GM23338 (cell line): Measurements from ENCODE around the gene NDUFAF8. TPM values are rescaled to one million over a fixed set of nuclear protein-coding genes. Genes with fewer than 3 reads are reported as not detected.

Experiments used
- ATAC-seq: fragments of 200-7000 bp; cut with Tn5 transposase; 3 replicates; pipeline ENCODE4 v1.9.1; 2020
- DNase-seq: peaks from one replicate; pipeline ENCODE4 v3.0.0-alpha.2; 2015; ENCODE audit warnings: low spot score
- H2AFZ ChIP-seq: fragments of 200-600 bp; sonication (generic); 2 replicates; pipeline ENCODE4 v1.8.0; 2016; ENCODE audit warnings: antibody characterized with exemption, mild to moderate bottlenecking, moderate library complexity
- H3F3A ChIP-seq: fragments of 200-600 bp; sonication (generic); replicated peaks from 2 replicates; pipeline ENCODE4 v1.8.0; 2017; ENCODE audit warnings: antibody characterized with exemption, mixed run types, low read depth
- H3K27ac ChIP-seq: fragments of 200-600 bp; sonication (generic); 2 replicates; pipeline ENCODE4 v1.6.1; 2016; ENCODE audit warnings: low read depth
- H3K27me3 ChIP-seq: fragments of 200-600 bp; sonication (generic); 2 replicates; pipeline ENCODE4 v1.8.0; 2016; ENCODE audit warnings: mild to moderate bottlenecking, mixed run types, moderate library complexity; ENCODE audit not compliant: insufficient read depth
- H3K36me3 ChIP-seq: fragments of 200-600 bp; sonication (generic); 2 replicates; pipeline ENCODE4 v1.8.0; 2016; ENCODE audit warnings: mild to moderate bottlenecking; ENCODE audit not compliant: insufficient read depth
- H3K4me1 ChIP-seq: fragments of 200-600 bp; sonication (generic); 2 replicates; pipeline ENCODE4 v1.8.0; 2016; ENCODE audit warnings: mild to moderate bottlenecking, moderate library complexity; ENCODE audit not compliant: insufficient read depth
- H3K4me2 ChIP-seq: fragments of 200-600 bp; sonication (generic); 2 replicates; pipeline ENCODE4 v1.7.1; 2017; ENCODE audit warnings: mixed run types
- H3K4me3 ChIP-seq: fragments of 200-600 bp; sonication (generic); 2 replicates; pipeline ENCODE4 v1.6.1; 2016; ENCODE audit warnings: mixed run types
- H3K79me2 ChIP-seq: fragments of 200-600 bp; sonication (generic); replicated peaks from 2 replicates; pipeline ENCODE4 v1.8.0; 2017; ENCODE audit warnings: mild to moderate bottlenecking; ENCODE audit not compliant: insufficient read depth
- H3K9me2 ChIP-seq: fragments of 200-600 bp; sonication (generic); 2 replicates; pipeline ENCODE4 v1.8.0; 2017; ENCODE audit not compliant: insufficient read depth
- H4K20me1 ChIP-seq: fragments of 200-600 bp; sonication (generic); replicated peaks from 2 replicates; pipeline ENCODE4 v1.8.0; 2017; ENCODE audit warnings: mild to moderate bottlenecking; ENCODE audit not compliant: insufficient read depth
- H3K27ac Mint-ChIP-seq: 2 replicates; pipeline ENCODE4 v1.8.0; 2020; ENCODE audit warnings: inconsistent platforms, mild to moderate bottlenecking, moderate library complexity, mixed read lengths
- H3K27me3 Mint-ChIP-seq: 3 replicates; pipeline ENCODE4 v1.8.0; 2022; ENCODE audit warnings: low read depth, mild to moderate bottlenecking, moderate library complexity, mixed read lengths, inconsistent platforms; ENCODE audit not compliant: insufficient read depth, poor library complexity
- H3K36me3 Mint-ChIP-seq: 3 replicates; pipeline ENCODE4 v1.8.0; 2021; ENCODE audit warnings: low read depth, mild to moderate bottlenecking, inconsistent platforms, moderate library complexity, mixed read lengths
- H3K4me1 Mint-ChIP-seq: 3 replicates; pipeline ENCODE4 v1.8.0; 2020; ENCODE audit warnings: mild to moderate bottlenecking, inconsistent platforms, mixed read lengths
- H3K4me3 Mint-ChIP-seq: 3 replicates; pipeline ENCODE4 v1.8.0; 2021; ENCODE audit warnings: moderate library complexity, mild to moderate bottlenecking, inconsistent platforms, mixed read lengths
- H3K9me3 Mint-ChIP-seq: 3 replicates; pipeline ENCODE4 v1.8.0; 2020; ENCODE audit warnings: moderate library complexity, mild to moderate bottlenecking, inconsistent platforms, mixed read lengths
- CREB1 ChIP-seq: fragments of 250-450 bp; sonication (Bioruptor Pico); IDR thresholded peaks from 2 replicates; pipeline ENCODE4 v1.5.0; 2020; ENCODE audit warnings: low read depth, mild to moderate bottlenecking, moderate library complexity
- CTCF ChIP-seq, 2 experiments: fragments of 200-600 bp in 1 of 2; sonication (generic) in 1 of 2; conservative IDR thresholded peaks; 2 replicates each; pipeline versions ENCODE4 v1.5.1 to v1.6.1; 2016 to 2017; ENCODE audit warnings: antibody characterized with exemption in 2 of 2, low read depth in 2 of 2, mild to moderate bottlenecking in 2 of 2, moderate library complexity in 1 of 2
- ETS1 ChIP-seq: IDR thresholded peaks from 2 replicates; pipeline ENCODE4 v1.6.1; 2016; ENCODE audit warnings: antibody characterized with exemption
- EZH2 ChIP-seq: fragments of 200-600 bp; sonication (generic); IDR thresholded peaks from one replicate; pipeline ENCODE4 v1.8.0; 2017; ENCODE audit warnings: antibody characterized with exemption, mild to moderate bottlenecking, low read depth; ENCODE audit not compliant: unreplicated experiment
- EZH2phosphoT487 ChIP-seq: fragments of 200-600 bp; sonication (generic); IDR thresholded peaks from one replicate; pipeline ENCODE4 v1.8.1; 2018; ENCODE audit warnings: antibody characterized with exemption; ENCODE audit not compliant: unreplicated experiment
- JUNB ChIP-seq: IDR thresholded peaks from one replicate; pipeline ENCODE4 v1.6.1; 2016; ENCODE audit warnings: antibody characterized with exemption; ENCODE audit not compliant: unreplicated experiment
- NANOG ChIP-seq: IDR thresholded peaks from 2 replicates; pipeline ENCODE4 v1.6.1; 2016; ENCODE audit warnings: antibody characterized with exemption, borderline replicate concordance
- POLR2AphosphoS5 ChIP-seq: IDR thresholded peaks from 2 replicates; pipeline ENCODE4 v1.6.1; 2016; ENCODE audit warnings: antibody characterized with exemption, low read depth
- STAT1 ChIP-seq: IDR thresholded peaks from one replicate; pipeline ENCODE4 v1.6.1; 2016; ENCODE audit warnings: antibody characterized with exemption; ENCODE audit not compliant: unreplicated experiment
- ZNF114 ChIP-seq: fragments of 250-450 bp; sonication (Bioruptor Pico); IDR thresholded peaks from 2 replicates; pipeline ENCODE4 v1.5.0; 2020; ENCODE audit warnings: mild to moderate bottlenecking, moderate library complexity
- ZNF331 ChIP-seq: fragments of 250-450 bp; sonication (Bioruptor Pico); IDR thresholded peaks from 2 replicates; pipeline ENCODE4 v1.5.0; 2020; ENCODE audit warnings: low read depth, mild to moderate bottlenecking, moderate library complexity
- polyA plus RNA-seq: library from polyadenylated mRNA; unstranded; fragments of >200 nt; fragmentation: Nextera tagmentation; extraction: Ambion mirVana; gene quantifications from 2 replicates; pipeline ENCODE4 v1.2.1, GENCODE V29; 2016
- total RNA-seq: library from RNA; depleted of rRNA; stranded (reverse); fragments of >200 nt; shearing (Covaris generic); gene quantifications from 2 replicates; pipeline ENCODE4 v1.2.3, GENCODE V29; 2014

Gene NDUFAF8
- total and polyA plus RNA-seq, 2 experiments from 2014 or later, result 21.5 to 156 TPM

GRCh38 chr17:81210868-81211267 is 28.2 kb upstream of the NDUFAF8 start:
- Histone ChIP-seq H3K4me1 (no peaks in the 10 kb centered on the region), H3K79me2 (peaks cover 23% of the 10 kb centered on the region), H3K27me3 (no peaks in the 10 kb centered on the region), H2AFZ (no peak overlapping the region), H3K36me3 (no peaks in the 10 kb centered on the region), H3K9me2 (no peaks in the 10 kb centered on the region), H3K4me3 (no peak overlapping the region), H3K4me2 (no peak overlapping the region), H3F3A (no peaks in the 10 kb centered on the region; the same call in 1 of the 2 replicates), H3K27ac (no peak overlapping the region), H4K20me1 (peaks cover 6% of the 10 kb centered on the region; the same call in 1 of the 2 replicates)
- no peaks in the 10 kb centered on the region for H3K4me1 Mint-ChIP-seq
- H3K36me3 Mint-ChIP-seq, result no peaks in the 10 kb centered on the region; the same call in 2 of the 3 replicates
- ATAC-seq, result peak; percentile 80
- H3K9me3 Mint-ChIP-seq, result no peaks in the 10 kb centered on the region; the same call in 2 of the 3 replicates
- TF ChIP-seq NANOG (no peak), EZH2phosphoT487 (no peak), CTCF (conservative IDR thresholded peaks at IDR 0.05; ENCODE audit: low read depth in 2 of 2) (peak; percentile 18 to 44; a peak in 2 of 4 replicates)
- peak overlapping the region; percentile 83; the same call in 1 of the 2 replicates for H3K27ac Mint-ChIP-seq
- peak; percentile 53 for DNase-seq
- H3K4me3 Mint-ChIP-seq, result no peak overlapping the region
- H3K27me3 Mint-ChIP-seq, result peaks cover 5% of the 10 kb centered on the region

- no peaks in the 10 kb centered on the region; the same call in 1 of the 2 replicates for H3F3A ChIP-seq
- no peaks in the 10 kb centered on the region for H3K27me3 ChIP-seq
- ATAC-seq, result no peak
- no peak for DNase-seq
- Mint-ChIP-seq H3K36me3 (no peaks in the 10 kb centered on the region; the same call in 1 of the 3 replicates), H3K27me3 (peaks cover 4% of the 10 kb centered on the region), H3K4me3 (no peak overlapping the region), H3K4me1 (no peaks in the 10 kb centered on the region), H3K27ac (no peak overlapping the region), H3K9me3 (no peaks in the 10 kb centered on the region; the same call in 2 of the 3 replicates)
- no peak overlapping the region for H3K4me3 ChIP-seq
- no peaks in the 10 kb centered on the region for H3K4me1 ChIP-seq
- H3K9me2 ChIP-seq, result no peaks in the 10 kb centered on the region
- H2AFZ ChIP-seq, result no peak overlapping the region
- no peak overlapping the region for H3K27ac ChIP-seq
- no peak overlapping the region for H3K4me2 ChIP-seq
- H3K36me3 ChIP-seq, result no peaks in the 10 kb centered on the region
- H4K20me1 ChIP-seq, result peaks cover 8% of the 10 kb centered on the region; the same call in 1 of the 2 replicates
- H3K79me2 ChIP-seq, result peaks cover 34% of the 10 kb centered on the region
- no peak for TF ChIP-seq ETS1
- no peak for TF ChIP-seq CREB1
- TF ChIP-seq EZH2phosphoT487, result no peak
- no peak for TF ChIP-seq CTCF (conservative IDR thresholded peaks at IDR 0.05; ENCODE audit: low read depth in 2 of 2)
- no peak for TF ChIP-seq ZNF114 (CRISPR knock-in tag)
- TF ChIP-seq NANOG, result no peak
- no peak for TF ChIP-seq EZH2
- no peak for TF ChIP-seq POLR2AphosphoS5
- no peak for TF ChIP-seq JUNB
- no peak for TF ChIP-seq ZNF331 (CRISPR knock-in tag)
- no peak for TF ChIP-seq STAT1
Measured at GRCh38 chr17:81212365-81212764, 26.8 kb upstream of the NDUFAF8 start.
